GF-D8 (cell line): Measurements from ENCODE around the gene JAKMIP2.

Experiments
- DNase-seq: peaks from one replicate; lab custom pipeline; 2025; lab: John Stamatoyannopoulos, UW

The JAKMIP2 gene

GRCh38 chr5:147697380-147697779, 85.1 kb downstream of the JAKMIP2 start:
- no peak for DNase-seq

DNA sequence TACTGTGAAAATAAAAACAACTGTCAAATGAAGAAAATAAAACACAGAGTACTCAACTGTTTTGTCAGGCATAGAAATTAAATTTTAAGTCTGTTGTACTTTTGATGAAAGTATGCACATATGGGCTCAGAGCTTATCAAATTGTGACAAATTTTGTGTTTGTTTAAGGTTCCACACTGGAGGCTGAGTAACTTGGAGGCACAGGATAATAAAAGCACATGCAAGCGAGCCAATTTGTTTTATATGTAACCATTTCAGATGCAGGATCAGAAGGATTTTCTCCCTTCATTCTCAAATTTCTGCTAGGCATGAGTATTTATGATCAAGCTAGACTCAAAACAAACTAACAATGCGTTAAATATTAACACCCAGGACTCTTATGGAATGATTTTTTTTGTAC, 87.8 kb downstream of the JAKMIP2 start:
- DNase-seq, result no peak

DNA sequence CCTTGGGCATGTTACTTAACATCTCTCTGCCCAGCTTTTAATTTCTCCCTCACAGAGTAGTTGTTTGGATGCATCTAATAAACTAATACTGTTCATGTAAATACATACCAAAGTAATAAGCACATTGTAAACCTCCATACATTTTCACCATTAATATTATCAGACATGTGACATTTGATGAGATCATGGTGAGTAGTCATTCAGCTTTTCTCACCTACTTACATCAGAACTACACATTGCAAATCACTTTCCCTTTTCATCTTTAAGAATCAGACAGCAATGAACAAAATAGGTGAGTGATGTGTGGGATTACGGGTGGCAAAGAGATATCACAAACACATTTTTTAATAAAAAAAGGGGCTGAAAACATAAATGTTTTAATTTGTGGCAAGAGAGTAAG, 89.3 kb downstream of the JAKMIP2 start:
- no peak for DNase-seq

GRCh38 chr5:147691130-147691529, 91.4 kb downstream of the JAKMIP2 start:
- no peak for DNase-seq

DNA sequence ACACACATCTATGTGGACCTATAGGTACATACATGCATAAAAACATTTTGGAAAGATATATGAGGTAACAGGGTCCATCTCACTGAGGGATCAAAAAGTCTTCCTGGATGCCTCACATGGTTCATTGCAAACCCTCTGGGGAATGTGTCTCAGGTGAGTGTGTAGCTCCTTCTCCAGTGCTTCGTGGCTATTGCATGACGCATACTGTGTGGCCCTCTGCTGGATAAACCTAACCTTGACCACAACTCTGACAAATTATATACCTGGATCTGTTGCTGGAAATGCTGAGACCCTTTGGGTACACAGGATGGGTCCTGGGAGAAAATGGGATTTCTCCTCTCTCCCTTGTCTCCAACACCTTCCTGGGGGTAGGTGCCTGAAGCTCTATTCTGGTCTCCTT, 91.9 kb downstream of the JAKMIP2 start:
- DNase-seq, result no peak

DNA sequence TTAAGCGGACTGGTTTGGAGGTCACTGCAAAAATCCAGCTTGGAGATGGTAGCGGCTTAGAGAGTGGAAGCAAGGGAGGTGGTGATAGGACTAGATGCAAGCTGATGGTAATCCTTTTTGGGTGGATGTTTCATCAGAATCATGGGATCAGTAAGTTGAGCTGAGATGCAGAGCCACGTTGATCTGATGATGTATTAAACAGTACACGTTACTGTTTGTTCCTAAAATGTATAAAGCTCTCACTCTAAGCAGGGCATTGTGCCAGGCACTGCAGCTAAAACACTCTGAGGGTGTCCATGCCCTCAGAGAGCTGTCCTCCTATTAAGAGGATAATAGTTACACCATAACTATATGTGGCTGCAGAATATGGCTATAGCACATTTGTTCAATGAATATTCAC, 93.1 kb downstream of the JAKMIP2 start:
- DNase-seq, result no peak

- no peak for DNase-seq
Measured at GRCh38 chr5:147688656-147689356, 93.7 kb downstream of the JAKMIP2 start.

DNA sequence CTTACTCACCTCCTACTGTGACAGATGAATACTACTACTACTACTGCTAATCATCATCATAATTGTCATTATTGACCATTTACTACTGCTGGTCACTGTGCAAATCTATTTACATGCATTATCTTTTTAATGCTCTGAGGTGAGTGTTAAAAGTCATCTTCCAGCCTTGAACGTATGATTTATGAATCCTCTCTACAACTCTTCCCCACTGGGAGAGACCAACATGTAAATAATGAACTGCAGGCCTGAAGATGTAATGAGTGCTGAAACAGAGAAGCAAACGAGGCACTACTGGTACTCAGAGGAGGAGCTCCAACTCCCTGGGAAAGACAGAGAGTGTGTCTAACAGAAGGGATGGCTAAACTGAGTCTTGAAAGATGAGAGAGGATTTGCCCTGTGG, 95.4 kb downstream of the JAKMIP2 start:
- no peak for DNase-seq

DNA sequence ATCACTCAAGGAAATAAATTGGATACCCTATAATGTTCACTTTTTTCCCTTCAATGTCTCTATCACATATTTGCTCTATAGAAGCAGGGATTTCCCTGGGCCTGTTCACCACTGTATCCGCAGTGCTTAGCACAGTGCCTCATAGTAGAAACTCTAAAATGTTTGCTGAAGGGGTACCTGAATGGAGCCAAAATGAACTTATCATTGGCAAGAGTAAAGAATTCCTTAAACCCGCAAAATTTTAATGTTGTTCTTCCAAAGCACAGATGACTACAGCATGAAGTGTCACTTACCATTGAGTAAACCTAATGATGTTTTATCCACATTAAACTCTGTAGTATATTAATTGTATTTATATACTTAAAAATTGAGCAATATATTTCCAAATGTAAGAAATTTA, 96.1 kb downstream of the JAKMIP2 start:
- DNase-seq, result no peak

DNA sequence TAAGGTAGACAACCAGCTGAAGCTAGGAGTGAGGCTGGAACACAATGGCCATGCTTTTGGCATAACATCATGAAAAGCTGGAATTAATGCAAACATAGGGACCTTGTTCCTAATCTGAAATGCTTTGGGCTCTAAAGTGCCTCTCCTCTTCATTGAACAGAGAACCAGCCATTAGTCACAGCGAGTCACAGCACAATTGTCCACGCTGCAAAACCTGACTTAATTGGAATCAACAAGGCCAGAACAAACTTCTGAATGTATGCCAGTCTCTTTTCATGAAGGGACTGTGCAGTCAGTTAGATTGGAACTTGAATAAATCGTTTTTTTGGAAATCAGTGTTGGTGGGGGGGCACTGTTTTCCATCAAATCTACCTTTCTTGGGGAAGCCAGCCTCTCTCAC, 96.5 kb downstream of the JAKMIP2 start:
- no peak for DNase-seq

DNA sequence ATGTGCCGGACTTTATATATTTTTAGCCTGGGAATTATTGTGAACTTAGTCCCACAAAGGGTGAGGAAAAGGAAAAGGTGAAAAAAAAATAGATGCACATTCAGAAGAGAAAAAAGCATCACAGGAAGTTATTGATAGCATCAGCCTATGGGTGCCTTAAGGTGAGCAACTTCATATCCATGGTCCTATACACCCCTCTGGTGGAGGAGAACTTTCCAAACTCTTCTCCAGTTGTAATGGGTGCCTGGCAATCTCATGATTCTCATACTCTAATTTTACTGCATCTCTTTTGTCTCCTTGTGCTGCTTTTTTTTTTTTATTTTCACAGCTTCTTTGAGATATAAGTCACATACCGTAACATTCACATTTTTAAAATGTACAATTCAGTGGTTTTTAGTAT, 107.4 kb downstream of the JAKMIP2 start:
- DNase-seq, result no peak

- DNase-seq, result no peak
Measured at GRCh38 chr5:147674411-147674810, 108.1 kb downstream of the JAKMIP2 start.

GRCh38 chr5:147673791-147674190, 108.7 kb downstream of the JAKMIP2 start:
- DNase-seq, result no peak

DNA sequence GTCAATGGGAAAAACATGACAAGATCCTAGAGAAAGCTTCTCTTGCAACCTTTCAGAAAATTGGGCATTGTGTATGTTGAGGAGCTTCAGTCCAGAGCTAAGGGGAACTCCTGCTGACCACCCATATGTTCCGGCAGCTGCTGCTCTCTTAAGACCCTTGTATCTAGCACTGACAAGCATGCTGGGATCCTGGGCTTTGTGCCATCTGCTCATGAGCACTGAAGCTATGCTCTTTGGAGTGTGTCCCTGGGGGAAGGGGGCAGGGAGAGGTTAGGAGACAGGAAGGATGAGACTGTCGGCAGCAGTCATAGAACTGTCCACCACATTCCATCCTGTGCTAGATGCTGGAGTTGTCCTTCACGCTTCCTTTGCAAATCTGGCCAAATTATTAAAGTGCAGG, 109.3 kb downstream of the JAKMIP2 start:
- no peak for DNase-seq

DNA sequence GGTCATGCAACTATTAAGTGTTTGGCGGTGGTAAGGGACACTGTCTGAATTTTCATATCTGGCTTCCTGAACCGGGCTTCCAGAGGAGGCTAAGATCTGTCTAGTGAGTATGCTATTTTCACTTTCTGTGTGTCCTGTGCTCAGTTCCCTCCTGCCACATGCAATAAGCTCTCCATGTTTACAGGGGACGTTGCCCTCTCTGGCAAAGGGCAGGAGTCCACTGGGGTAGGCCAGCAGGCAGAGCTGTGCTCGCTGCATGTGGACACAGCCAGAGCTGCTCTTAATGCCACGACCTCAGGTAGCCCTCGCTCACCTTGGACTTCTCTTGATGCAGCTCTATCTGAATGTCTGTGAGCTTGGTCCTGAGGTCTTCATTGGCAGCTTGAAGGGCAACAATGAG, 111.2 kb downstream of the JAKMIP2 start:
- no peak for DNase-seq

DNA sequence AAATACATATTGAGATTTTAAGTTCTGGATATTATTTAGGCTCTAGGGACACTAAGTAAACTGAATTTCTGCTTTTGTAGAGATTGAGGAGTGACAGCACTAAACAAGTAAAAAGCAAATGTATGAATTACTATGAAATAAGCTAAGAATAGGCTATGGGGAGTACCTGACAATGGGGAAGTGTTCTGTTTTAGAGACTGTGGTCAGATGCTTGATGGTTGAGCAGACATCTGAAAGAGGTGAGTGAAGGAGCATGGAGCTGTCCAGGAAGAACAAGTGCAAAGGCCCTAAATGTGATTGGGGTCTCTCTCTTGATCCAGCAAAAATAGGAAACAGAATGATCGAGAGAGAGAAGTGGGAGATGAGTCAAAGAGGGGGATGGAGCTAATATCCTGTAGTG, 111.7 kb downstream of the JAKMIP2 start:
- no peak for DNase-seq

DNA sequence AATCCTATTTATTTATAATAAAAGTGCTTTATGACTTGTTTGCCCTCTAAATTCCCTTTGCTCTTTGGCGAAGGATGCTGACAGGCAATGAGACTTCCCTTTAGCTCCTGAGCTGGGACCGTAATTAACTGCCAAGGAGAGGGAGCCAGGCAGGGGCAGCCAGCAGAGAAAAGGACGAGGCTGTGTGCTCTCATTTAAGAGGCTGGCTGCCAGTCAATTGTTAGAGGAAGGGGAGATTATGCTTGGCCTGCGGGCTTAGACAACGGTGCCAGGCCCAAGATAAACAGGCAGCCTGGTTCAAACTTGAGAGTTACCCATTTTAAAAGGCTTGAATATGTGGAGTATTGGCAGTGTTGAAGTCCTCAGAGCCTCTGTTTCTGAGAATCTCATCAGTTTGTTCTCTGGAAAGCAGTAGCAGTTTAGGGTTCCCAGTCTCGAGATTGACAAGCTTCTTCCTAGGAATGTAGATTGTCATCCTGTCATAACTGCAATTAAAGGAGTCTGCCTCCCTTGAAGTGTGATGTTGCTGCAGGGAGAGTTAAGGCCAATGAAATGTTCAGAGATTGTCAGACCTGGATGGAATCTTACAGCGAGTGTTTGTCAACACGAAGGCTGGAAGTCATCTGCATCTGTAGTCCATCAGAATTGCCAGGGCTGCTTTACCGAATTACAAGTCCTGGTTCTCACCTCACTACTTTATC, 113.2 kb downstream of the JAKMIP2 start:
- DNase-seq, result no peak

- no peak for DNase-seq
Measured at GRCh38 chr5:147668385-147668784, 114.1 kb downstream of the JAKMIP2 start.

DNA sequence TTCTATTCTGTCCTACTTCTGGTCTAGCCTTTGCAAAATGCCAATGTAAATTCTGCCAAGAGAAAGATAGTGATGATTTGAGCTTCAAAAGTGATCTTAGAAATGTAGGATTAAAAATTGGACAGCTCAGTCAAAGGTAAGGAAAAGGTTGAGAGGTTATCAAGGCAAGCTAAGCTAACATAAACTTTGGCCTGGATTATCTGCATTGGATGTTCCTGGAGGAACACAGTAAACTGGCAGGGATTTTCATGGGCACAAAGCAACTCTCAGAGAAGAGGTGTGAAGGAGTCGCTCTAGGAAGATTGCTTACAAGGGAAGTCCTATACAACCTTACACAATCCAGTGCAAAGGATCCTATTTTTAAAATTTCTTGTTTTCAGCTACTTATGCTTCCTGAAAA, 115.2 kb downstream of the JAKMIP2 start:
- DNase-seq, result no peak

GRCh38 chr5:147666419-147666818, 116.1 kb downstream of the JAKMIP2 start:
- DNase-seq, result no peak

DNA sequence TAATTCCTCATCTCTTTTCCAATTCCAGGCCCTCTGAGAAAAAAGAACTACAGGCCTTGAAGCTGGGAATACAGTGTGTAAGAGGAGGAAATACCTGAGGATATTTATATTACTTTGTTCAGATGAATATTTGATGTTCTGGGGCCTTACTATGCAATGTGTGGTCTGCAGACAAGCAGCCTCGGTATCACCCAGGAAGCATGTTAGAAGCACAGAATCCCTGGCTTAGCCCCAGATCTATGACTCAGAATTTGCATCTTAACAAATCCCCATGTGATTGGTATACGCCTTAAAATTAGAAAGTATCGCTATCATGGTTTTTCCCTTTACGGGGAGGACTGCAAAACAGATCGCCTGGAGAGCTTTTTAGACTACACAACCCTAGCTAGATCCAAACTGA, 121.0 kb downstream of the JAKMIP2 start:
- DNase-seq, result no peak

DNA sequence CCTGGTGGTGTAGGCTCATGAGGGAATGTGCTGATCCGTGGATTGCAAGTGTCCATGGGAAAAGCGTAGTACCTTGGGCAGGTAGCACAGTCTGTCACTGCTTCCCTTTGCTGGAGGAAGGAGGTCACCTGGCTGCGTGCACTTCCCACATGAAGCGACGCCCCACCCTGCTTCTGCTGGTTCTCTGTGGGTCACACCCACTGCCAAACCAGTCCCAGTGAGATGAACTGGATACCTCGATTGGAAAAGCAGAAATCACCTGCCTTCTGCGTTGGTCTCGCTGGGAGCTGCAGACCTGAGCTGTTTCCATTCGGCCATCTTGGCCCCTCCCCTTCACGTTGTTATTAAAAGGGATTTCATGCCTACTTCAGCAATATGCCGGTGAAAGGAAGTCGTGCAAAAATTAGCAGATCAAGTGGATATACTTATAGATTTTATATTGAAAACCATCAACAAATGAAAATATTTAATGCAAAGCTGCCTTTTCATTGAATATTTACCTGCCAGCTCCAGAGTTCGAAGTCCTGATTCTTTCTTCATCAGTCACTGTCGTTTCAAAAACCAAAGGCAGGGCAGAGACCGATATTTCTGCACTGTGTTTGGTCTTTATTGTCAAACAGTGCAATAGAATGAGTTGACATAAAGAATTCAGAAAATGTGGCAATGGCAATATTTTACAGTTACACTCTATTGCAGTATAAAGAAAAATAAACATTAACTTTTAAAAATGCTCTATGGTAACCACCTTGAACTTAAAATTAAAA, 123.2 kb downstream of the JAKMIP2 start:
- DNase-seq, result no peak

GRCh38 chr5:147658293-147658932, 124.1 kb downstream of the JAKMIP2 start:
- DNase-seq, result no peak
